Kidney glomerular epithelial cell (primary cell): ENCODE data around the gene CROT.

ENCODE experiments used
- DNase-seq: peaks from one replicate; lab custom pipeline; 2025; lab: John Stamatoyannopoulos, UW

The CROT gene

DNA sequence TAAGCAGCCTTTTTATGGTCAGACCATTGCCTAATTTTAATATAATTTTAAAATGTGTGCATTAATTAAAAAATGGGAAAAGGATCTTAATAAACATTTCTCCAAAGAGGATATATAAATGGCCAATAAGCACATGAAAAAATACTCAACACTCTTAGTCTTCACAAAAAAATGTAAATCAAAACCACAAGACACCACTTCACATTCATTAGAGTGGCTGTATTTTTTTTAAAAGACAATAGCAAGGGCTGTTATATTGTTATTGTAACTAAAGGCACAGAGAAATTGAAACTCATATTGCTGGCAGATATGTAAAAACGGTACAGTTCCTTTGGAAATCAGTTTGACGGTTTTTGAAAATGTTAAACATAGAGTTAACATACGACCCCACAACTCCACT is 3.2 kb upstream of the CROT start:
- DNase-seq, result no peak

DNA sequence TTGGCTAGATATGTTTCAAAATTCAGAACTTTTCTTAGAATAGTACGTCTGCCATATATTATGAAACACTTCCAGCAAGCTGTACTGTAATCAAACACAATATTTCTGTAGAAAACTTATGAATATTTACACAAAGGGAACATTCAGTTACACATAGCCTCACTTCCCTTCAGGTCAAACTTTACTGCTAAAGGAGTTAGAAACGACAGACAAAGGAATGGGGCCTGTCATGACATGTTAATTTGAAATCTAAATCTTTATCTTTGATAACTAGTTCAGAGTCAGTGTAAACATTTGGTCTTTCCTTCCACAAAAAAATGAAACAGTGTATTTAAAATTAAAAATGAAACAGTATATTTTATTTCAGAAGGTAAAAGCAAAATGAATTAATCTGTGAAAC is 1.0 kb upstream of the CROT start:
- DNase-seq, result no peak

- DNase-seq, result no peak
These were observed 503 bp downstream of the CROT start for GRCh38 chr7:87345962-87346371.

DNA sequence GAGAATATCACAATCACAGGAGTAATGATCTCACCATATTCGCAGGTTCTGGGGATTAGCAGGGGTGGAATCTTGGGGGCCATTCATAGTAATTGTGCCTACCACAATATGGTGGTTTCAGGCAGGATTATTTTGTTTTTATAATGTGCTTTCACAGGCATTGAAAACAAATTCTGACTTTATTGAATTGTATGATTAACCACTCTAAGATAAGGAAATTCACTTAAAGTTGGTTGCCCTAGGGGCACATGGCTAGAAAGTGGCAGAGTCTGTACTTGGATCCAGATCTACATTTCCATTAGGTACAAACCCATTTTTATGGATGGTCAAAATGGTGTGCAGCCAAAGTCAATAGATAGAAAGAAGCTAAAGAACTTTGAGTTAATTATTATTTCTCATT is 1.7 kb downstream of the CROT start:
- no peak for DNase-seq

GRCh38 chr7:87347664-87348063 is 2.2 kb downstream of the CROT start:
- no peak for DNase-seq

DNA sequence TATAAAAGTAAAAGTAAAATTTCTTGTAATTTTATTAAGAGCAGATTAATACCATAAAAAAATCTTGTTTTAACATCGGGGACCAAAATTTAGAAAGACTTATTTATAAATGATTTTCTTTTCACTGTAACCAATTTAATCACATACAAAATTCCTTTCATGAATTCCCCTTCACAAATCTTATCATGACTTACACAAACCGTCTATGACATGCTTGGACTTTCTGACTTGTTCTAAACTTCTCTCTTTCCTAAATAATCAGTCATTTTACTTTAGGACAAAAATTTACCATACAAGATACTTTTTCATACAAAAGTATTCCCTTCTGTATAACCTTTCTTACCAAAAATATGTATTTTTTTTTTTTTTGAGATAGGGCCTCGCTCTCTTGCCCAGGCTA is 9.3 kb downstream of the CROT start:
- DNase-seq, result no peak

GRCh38 chr7:87356448-87356847 is 11.0 kb downstream of the CROT start:
- no peak for DNase-seq

- peak; percentile 42 for DNase-seq
These were observed 13.9 kb downstream of the CROT start for GRCh38 chr7:87359366-87359765.

GRCh38 chr7:87361320-87361719 is 15.9 kb downstream of the CROT start:
- no peak for DNase-seq

GRCh38 chr7:87363342-87363741 is 17.9 kb downstream of the CROT start:
- DNase-seq, result no peak

DNA sequence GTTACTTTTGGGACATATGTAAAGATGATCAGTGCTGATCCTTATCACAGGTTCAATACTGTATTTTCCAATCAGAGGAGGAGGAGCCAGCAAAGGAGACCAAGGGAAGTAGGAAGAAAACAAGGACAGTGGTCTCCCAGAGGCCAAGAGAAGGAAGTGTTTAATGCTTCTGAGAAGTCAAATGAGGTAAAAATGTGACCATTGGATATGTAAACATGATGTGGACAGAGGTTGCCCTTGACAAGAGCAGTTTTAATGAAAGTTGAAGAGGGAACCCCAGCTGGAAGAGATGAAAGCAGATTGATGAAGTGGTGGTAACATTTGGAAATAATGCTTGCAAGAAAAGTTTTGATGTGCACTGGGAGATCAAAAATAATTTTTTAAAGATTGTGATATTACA is 18.8 kb downstream of the CROT start:
- DNase-seq, result no peak

DNA sequence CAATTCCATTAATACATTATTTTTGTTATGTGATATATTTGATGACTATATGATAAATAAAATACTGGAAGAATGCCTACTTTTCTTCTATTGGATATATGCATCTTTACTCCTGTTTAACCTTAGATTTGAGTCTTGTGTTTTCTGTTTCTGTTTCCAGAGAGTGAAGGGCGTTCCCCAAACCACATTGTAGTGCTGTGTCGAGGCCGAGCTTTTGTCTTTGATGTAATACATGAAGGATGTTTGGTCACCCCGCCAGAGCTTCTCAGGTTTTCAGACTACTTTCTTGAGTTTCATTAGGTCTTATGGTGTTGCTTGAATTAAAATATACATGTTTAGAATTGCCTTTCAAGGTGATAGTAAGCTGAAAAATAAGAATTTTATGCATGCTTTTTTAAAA is 23.8 kb downstream of the CROT start:
- no peak for DNase-seq

GRCh38 chr7:87370660-87371180 is 25.3 kb downstream of the CROT start:
- no peak for DNase-seq

DNA sequence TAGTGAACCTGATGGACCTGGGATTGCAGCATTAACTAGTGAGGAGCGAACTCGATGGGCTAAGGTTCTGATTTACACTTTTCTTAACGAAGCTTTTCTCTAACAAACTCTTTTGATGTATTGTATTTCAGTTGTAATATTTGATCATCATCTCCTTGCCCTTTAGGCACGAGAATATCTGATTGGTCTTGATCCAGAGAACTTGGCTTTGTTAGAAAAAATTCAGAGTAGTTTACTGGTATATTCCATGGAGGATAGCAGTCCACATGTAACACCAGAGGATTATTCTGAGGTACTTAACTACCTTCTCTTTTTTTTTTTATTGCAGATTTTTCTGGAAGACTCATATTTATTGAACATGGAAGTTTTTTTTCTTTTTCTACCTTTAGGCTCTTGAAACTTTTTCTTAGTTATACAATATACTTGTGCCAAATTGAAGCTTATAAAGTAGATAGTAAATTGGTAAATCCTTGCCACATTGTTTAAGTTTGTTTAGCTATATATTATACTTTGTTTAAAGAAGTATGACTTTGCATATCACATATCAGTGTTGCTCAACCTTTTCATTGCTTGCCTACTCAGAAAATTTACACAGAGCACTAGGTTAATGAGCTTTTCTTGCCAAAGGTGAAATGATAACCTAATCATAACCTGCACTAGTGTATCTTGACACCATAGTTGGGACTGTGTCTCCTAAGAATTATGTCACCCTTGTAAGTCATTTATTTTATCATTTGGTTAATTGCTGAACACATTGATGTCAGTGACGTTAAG is 30.4 kb downstream of the CROT start:
- no peak for DNase-seq

- no peak for DNase-seq
These were observed 35.4 kb downstream of the CROT start for GRCh38 chr7:87380905-87381304.

DNA sequence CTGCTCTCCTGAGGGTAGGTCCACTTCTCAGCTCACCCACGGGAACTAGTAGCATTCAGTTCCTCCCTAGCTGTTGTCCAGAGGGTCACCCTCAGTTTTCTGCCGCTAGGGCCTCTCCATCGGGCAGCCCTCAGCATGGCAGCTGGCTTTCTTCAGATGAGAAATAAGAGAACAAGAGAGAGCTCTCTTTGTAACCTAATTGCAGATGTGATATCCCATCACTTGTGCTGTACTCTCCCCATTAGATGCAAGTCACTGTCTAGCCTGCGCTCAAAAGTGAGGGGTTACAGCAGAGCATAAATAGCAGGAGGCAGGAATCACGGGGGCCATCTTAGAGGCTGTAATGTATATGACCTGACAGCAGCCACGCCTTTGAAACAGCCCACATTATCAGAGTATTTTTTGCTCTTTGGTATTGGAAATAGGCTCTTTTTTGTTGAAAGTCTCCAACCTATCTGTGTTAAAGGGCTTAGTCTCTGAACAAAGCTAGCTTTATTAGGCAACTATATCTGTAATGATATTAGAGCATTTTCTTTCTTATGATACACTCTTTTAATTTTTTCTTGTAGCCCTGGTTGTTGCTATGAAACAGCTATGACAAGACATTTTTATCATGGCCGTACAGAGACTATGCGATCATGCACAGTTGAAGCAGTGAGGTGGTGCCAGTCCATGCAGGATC is 45.7 kb downstream of the CROT start:
- no peak for DNase-seq

GRCh38 chr7:87395442-87396020 is 50.1 kb downstream of the CROT start:
- DNase-seq, result no peak

GRCh38 chr7:87398446-87398845 is 53.0 kb downstream of the CROT start:
- peak; percentile 92 for DNase-seq

- DNase-seq, result no peak
These were observed 59.2 kb downstream of the CROT start for GRCh38 chr7:87404674-87405073.

- no peak for DNase-seq
These were observed 65.7 kb downstream of the CROT start for GRCh38 chr7:87411186-87411585.

DNA sequence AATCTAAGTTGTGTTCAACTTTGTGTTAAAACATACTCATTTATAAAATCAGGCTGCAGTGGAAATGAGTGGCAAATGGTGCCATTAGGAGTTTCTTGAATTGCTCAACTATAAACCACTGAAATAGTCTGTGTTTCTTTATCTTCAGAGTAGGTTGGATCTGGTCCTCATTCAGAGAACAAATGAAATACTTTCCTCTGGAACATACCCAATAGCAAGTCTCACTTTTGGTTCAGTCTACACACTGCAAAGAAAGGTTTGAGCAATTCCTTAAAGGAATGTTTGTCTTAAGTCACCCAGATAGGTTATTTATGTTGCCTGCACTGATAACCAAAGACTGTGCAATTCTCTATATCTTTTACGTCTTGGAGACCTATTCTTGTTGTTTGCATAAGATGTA is 67.6 kb downstream of the CROT start:
- DNase-seq, result no peak

- peak; percentile 60 for DNase-seq
These were observed 68.7 kb downstream of the CROT start for GRCh38 chr7:87413951-87414793.
